ENCODE measurements around the gene ZNF761.
"Not testable (repeated sequence)": the region's sequence is repeated elsewhere in the genome, so short reads cannot be mapped to it uniquely, and the experiment has no call there.

Gene ZNF761

DNA sequence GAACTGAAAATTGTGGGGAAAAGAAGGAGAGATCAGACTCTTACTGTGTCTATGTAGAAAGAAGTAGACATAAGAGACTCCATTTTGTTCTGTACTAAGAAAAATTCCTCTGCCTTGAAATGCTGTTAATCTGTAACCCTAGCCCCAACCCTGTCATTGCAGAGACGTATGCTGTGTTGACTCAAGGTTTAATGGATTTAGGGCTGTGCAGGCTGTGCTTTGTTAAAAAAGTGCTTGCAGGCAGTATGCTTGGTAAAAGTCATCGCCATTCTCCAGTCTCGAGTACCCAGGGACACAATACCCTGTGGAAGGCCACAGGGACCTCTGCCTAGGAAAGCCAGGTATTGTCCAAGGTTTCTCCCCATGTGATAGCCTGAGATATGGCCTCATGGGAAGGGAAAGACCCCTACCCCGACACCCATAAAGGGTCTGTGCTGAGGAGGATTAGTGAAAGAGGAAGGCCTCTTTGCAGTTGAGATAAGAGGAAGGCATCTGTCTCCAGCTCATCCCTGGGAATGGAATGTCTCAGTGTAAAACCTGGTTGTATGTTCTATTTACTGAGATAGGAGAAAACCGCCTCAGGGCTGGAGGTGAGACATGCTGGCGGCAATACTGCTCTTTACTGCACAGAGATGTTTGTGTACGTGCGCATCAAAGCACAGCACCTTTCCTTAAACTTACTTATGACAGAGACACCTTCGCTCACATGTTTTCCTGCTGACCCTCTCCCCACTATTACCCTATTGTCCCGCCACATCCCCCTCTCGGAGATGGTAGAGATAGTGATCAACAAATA lies 11.1 kb upstream of the ZNF761 start:
- H3K36me3 Mint-ChIP-seq (ENCODE audit: insufficient read depth); DNase-seq (ENCODE audit: low spot score in 2 of 2); H3K27me3 Mint-ChIP-seq; H3K9me3 Mint-ChIP-seq; H3K4me1 Mint-ChIP-seq; H3K27ac Mint-ChIP-seq (ENCODE audit: low read depth); H3K4me3 Mint-ChIP-seq; ATAC-seq (replicated peaks; ENCODE audit: extremely low read depth, poor library complexity, severe bottlenecking): not testable (repeated sequence)

DNA sequence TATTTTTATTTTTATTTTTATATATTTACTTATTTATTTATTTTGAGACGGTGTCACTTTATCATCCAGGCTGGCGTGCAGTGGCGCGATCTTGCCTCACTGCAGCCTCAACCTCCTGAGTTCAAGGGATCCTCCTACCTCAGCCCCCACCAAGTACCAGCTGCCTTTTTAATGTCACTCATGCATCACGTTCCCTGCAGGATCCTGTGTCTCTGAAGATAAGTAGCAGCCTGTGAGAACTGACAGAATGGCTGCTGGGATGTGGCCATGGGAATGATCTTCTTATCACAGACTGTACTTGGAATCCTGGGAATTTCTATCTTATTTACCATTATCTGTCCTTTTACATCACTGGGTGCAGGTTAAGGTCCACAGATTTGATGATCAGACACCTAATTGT lies 9.2 kb upstream of the ZNF761 start:
- DNase-seq (ENCODE audit: low spot score in 2 of 2) (no peak), ATAC-seq (replicated peaks; ENCODE audit: extremely low read depth, poor library complexity, severe bottlenecking) (no peak)
- no peaks in the 10 kb centered on the region for H3K4me1 Mint-ChIP-seq
- no peak overlapping the region for H3K27ac Mint-ChIP-seq (ENCODE audit: low read depth)
- no peak overlapping the region for H3K4me3 Mint-ChIP-seq
- no peaks in the 10 kb centered on the region for H3K36me3 Mint-ChIP-seq (ENCODE audit: insufficient read depth)
- no peaks in the 10 kb centered on the region for H3K9me3 Mint-ChIP-seq
- no peaks in the 10 kb centered on the region for H3K27me3 Mint-ChIP-seq

DNA sequence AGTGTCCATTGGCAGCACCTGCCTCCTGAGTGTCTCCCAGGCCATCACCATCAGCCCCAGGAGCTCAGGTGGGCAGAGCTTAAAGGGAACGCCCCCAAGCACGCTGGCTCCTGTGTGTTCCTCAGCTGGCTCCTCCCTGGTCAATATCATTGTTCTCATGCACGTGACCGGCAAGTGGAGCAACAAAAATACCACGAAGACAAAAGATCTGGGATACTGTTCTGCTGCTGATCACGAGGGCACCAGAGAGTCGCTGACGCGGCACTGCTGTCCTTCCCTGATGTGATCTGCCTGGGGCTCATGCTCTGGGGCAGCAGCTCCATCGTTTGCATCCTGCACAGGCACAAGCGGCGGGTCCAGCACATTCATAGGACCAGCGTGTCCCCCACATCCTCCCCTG lies 8.7 kb upstream of the ZNF761 start:
- not testable (repeated sequence) for H3K4me1 Mint-ChIP-seq; H3K27me3 Mint-ChIP-seq; H3K36me3 Mint-ChIP-seq (ENCODE audit: insufficient read depth); ATAC-seq (replicated peaks; ENCODE audit: extremely low read depth, poor library complexity, severe bottlenecking); DNase-seq (ENCODE audit: low spot score in 2 of 2); H3K27ac Mint-ChIP-seq (ENCODE audit: low read depth); H3K4me3 Mint-ChIP-seq; H3K9me3 Mint-ChIP-seq

DNA sequence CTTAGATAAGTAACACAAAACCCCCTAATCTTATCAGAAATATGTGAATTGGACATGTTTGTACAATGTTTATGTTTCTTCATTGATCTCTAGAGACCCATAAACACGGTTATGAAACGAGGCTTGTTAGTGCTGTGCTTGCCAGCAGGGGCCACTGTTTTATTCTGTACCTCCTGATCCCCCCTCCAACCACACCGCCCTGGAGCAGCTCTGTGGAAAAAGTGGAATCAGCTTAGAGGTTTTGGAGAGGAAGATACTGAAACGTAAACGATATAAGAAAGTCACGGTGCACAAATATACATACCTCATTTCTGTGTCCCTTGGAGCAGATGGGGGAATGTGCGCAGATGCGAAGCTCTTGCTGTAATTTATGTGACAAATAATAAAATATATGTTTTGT lies 8.1 kb upstream of the ZNF761 start:
- not testable (repeated sequence) for H3K9me3 Mint-ChIP-seq; H3K36me3 Mint-ChIP-seq (ENCODE audit: insufficient read depth); H3K27ac Mint-ChIP-seq (ENCODE audit: low read depth); ATAC-seq (replicated peaks; ENCODE audit: extremely low read depth, poor library complexity, severe bottlenecking); H3K4me3 Mint-ChIP-seq; H3K4me1 Mint-ChIP-seq; DNase-seq (ENCODE audit: low spot score in 2 of 2); H3K27me3 Mint-ChIP-seq

DNA sequence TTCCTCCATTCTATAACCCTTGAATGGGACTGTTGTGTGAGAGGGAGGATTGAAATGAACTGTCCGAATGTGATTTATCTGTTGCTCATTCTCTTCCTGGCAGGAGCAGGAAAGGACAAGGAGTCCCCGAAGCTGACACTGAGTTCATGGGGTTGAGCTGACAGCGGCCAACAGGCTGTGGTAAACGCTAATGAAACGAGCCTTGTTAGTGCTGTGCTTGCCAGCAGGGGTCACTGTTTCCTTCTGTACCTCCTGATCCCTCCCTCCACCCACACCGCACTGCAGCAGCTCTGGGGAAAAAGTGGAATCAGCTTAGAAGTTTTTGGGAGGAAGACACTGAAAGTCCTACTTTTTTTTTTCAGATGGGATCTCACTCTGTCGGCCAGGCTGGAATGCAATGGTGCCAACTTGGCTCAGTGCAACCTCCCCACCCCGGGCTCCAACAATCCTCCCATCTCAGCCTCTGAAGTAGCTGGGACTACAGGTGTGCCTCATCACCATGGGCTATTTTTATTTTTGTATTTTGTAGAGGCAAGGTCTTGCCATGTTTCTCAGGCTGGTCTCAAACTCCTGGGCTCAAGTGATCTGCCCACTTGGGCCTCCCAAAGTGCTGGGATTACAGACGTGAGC lies 6.7 kb upstream of the ZNF761 start:
- Mint-ChIP-seq H3K4me3 (no peak overlapping the region), H3K27me3 (no peaks in the 10 kb centered on the region), H3K36me3 (ENCODE audit: insufficient read depth) (no peaks in the 10 kb centered on the region), H3K9me3 (no peaks in the 10 kb centered on the region), H3K4me1 (no peaks in the 10 kb centered on the region), H3K27ac (ENCODE audit: low read depth) (no peak overlapping the region)
- DNase-seq (ENCODE audit: low spot score in 2 of 2) (peak; percentile 34 to 53), ATAC-seq (replicated peaks; ENCODE audit: extremely low read depth, poor library complexity, severe bottlenecking) (peak; percentile 77)

DNA sequence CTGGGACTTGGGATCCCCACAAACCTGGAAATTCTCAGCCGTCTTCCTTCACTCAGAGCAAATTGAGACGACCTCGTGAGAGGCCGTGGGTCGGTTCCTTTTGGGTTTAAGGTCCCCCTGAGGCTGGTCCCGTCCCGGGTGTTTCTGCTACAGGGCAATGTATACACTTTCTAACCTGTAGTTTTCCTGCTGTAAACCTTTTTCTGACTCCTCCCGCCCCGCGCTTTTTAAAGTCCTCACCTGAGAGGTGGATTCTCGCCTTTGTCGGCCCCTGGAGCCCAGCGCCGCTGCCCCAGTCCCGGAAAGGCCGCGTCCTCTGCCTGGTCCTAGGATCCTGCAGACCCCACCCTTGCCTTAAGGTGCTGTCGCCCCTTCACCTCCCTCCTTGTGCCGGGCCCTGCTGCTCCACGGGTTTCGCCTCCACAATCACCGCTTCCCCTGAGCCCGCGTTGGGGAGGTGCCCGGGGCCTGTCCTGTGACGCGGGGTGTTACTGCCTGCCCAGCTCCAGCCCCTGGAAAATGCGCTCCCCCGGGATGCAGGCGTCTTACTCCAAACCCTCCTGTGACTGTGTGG lies 391 bp downstream of the ZNF761 start:
- Mint-ChIP-seq H3K27ac (ENCODE audit: low read depth) (peak overlapping the region; percentile 77), H3K4me3 (peak overlapping the region; percentile 87), H3K9me3 (no peaks in the 10 kb centered on the region), H3K4me1 (peaks cover 32% of the 10 kb centered on the region), H3K27me3 (no peaks in the 10 kb centered on the region), H3K36me3 (ENCODE audit: insufficient read depth) (peaks cover 22% of the 10 kb centered on the region)
- peak; percentile 56 for ATAC-seq (replicated peaks; ENCODE audit: extremely low read depth, poor library complexity, severe bottlenecking)
- DNase-seq (ENCODE audit: low spot score in 2 of 2): no peak

DNA sequence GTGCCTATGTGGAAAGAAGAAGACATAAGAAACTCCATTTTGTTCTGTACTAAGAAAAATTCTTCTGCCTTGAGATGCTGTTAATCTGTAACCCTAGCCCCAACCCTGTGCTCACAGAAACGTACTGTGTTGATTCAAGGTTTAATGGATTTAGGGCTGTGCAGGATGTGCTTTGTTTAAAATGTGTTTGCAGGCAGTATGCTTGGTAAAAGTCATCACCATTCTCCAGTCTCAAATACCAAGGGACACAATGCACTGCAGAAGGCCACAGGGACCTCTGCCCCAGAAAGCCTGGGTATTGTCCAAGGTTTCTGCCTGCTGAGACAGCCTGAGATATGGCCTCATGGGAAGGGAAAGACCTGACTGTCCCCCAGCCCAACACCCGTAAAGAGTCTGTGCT lies 12.0 kb downstream of the ZNF761 start:
- H3K9me3 Mint-ChIP-seq: peaks cover 29% of the 10 kb centered on the region
- H3K27ac Mint-ChIP-seq (ENCODE audit: low read depth); DNase-seq (ENCODE audit: low spot score in 2 of 2); H3K27me3 Mint-ChIP-seq; H3K4me3 Mint-ChIP-seq; H3K4me1 Mint-ChIP-seq; ATAC-seq (replicated peaks; ENCODE audit: extremely low read depth, poor library complexity, severe bottlenecking): not testable (repeated sequence)
- H3K36me3 Mint-ChIP-seq (ENCODE audit: insufficient read depth): peaks cover 23% of the 10 kb centered on the region

DNA sequence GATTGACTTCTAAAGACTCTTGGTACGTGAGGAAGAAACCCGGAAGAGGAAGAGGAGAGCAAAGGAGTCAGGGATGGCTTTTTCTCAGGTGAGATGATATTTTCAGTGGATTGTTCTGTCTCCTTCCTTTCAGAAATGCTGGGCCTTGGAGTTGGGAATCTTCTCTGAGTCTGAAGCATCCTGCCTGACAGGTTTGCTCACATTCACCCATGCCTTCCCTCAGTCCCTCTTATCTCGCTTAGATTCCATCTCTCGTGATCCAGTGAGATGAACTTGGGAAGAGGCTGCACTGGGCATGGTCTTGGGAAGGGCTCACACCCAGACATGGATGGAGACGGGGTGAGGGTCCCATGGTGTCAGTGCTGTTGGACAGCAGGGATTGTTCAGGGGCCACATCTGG lies 15.4 kb downstream of the ZNF761 start:
- H3K4me1 Mint-ChIP-seq; DNase-seq (ENCODE audit: low spot score in 2 of 2); ATAC-seq (replicated peaks; ENCODE audit: extremely low read depth, poor library complexity, severe bottlenecking); H3K4me3 Mint-ChIP-seq; H3K27ac Mint-ChIP-seq (ENCODE audit: low read depth); H3K27me3 Mint-ChIP-seq: not testable (repeated sequence)
- H3K36me3 Mint-ChIP-seq (ENCODE audit: insufficient read depth): peaks cover 30% of the 10 kb centered on the region
- peaks cover 23% of the 10 kb centered on the region for H3K9me3 Mint-ChIP-seq

DNA sequence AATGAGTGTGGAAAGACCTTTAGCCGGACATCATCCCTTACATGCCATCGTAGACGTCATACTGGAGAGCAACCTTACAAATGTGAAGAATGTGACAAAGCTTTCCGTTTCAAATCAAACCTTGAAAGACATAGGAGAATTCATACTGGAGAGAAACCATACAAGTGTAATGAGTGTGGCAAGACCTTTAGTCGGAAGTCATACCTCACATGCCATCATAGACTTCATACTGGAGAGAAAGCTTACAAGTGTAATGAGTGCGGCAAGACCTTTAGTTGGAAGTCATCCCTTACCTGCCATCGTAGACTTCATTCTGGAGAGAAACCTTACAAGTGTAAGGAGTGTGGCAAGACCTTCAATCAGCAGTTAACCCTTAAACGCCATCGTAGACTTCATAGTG lies 24.0 kb downstream of the ZNF761 start:
- Mint-ChIP-seq H3K9me3 (peaks cover 37% of the 10 kb centered on the region), H3K4me3 (no peak overlapping the region), H3K4me1 (no peaks in the 10 kb centered on the region), H3K36me3 (ENCODE audit: insufficient read depth) (peaks cover 31% of the 10 kb centered on the region), H3K27me3 (no peaks in the 10 kb centered on the region), H3K27ac (ENCODE audit: low read depth) (no peak overlapping the region)
- DNase-seq (ENCODE audit: low spot score in 2 of 2): no peak
- ATAC-seq (replicated peaks; ENCODE audit: extremely low read depth, poor library complexity, severe bottlenecking): no peak

DNA sequence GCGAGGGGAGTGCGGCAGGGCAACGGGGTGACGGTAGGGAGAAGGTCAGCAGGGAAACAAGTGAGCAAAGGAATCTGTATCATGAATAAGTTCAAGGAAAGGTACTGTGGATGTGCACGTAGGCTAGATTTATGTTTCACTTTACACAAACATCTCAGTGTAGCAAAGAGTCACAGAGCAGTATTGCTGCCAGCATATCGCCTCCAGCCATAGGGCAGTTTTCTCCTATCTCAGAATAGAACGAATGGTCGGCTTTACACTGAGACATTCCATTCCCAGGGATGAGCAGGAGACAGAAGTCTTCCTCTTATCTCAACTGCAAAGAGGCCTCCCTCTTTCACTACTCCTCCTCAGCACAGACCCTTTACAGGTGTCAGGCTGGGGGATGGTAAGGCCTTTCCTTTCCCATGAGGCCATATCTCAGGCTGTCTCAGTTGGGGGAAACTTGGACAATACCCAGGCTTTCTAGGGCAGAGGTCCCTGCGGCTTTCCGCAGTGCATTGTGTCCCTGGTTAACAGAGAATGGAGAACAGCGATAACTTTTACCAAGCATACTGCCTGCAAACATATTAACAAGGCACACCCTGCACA lies 28.4 kb downstream of the ZNF761 start:
- Mint-ChIP-seq H3K9me3 (peaks cover 52% of the 10 kb centered on the region), H3K27me3 (peaks cover 12% of the 10 kb centered on the region)
- not testable (repeated sequence) for H3K36me3 Mint-ChIP-seq (ENCODE audit: insufficient read depth)

DNA sequence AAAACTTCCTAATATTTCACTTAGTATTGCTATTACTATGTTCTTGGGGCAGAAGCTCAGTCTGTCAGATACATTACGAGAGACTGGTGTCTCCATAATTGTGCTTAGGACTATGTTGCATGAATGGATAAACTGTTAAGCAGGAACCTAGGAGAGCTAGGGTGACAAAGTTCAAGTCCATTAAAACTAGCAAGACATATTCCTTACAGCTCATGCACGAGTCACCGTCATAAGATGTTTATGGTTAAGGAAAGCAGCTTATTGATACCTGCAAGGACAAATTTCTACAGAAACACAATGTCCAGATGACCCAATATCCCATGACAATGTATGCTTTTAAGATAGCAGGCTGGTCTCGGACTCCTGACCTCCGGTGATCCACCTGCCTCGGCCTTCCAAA lies 30.1 kb downstream of the ZNF761 start:
- Mint-ChIP-seq H3K36me3 (ENCODE audit: insufficient read depth) (peaks cover 1% of the 10 kb centered on the region), H3K4me1 (no peaks in the 10 kb centered on the region), H3K4me3 (no peak overlapping the region), H3K27me3 (peaks cover 12% of the 10 kb centered on the region), H3K27ac (ENCODE audit: low read depth) (no peak overlapping the region), H3K9me3 (peaks cover 35% of the 10 kb centered on the region)
- no peak for DNase-seq (ENCODE audit: low spot score in 2 of 2)
- no peak for ATAC-seq (replicated peaks; ENCODE audit: extremely low read depth, poor library complexity, severe bottlenecking)

More for the DNA sequence above, 28.4 kb downstream of the ZNF761 start:
- H3K4me1 Mint-ChIP-seq; H3K27ac Mint-ChIP-seq (ENCODE audit: low read depth); DNase-seq (ENCODE audit: low spot score in 2 of 2); ATAC-seq (replicated peaks; ENCODE audit: extremely low read depth, poor library complexity, severe bottlenecking); H3K4me3 Mint-ChIP-seq: not testable (repeated sequence)

DNA sequence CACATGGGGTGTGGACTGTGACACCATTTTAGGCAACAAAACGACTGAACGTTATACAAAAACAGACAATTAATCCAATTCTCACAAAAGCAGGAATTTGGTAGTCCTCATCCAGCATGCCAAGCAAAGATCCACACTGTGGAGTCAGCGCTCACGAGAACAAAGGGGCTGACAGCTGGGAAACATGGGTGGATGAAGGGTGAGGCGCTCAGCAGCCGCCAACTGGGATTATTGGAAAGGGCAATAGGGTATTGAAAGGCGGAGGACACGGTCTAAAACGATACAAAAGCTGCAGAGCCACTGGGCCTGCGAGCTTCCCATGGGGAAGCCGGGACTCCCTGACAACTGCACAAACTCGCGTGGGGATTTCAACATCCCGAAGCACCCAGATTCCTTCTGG lies 31.1 kb downstream of the ZNF761 start:
- H3K9me3 Mint-ChIP-seq: peaks cover 30% of the 10 kb centered on the region
- ATAC-seq (replicated peaks; ENCODE audit: extremely low read depth, poor library complexity, severe bottlenecking): no peak
- DNase-seq (ENCODE audit: low spot score in 2 of 2): no peak
- no peaks in the 10 kb centered on the region for H3K4me1 Mint-ChIP-seq
- no peak overlapping the region for H3K4me3 Mint-ChIP-seq
- no peak overlapping the region for H3K27ac Mint-ChIP-seq (ENCODE audit: low read depth)
- peaks cover 12% of the 10 kb centered on the region for H3K27me3 Mint-ChIP-seq
- H3K36me3 Mint-ChIP-seq (ENCODE audit: insufficient read depth): peaks cover 4% of the 10 kb centered on the region

DNA sequence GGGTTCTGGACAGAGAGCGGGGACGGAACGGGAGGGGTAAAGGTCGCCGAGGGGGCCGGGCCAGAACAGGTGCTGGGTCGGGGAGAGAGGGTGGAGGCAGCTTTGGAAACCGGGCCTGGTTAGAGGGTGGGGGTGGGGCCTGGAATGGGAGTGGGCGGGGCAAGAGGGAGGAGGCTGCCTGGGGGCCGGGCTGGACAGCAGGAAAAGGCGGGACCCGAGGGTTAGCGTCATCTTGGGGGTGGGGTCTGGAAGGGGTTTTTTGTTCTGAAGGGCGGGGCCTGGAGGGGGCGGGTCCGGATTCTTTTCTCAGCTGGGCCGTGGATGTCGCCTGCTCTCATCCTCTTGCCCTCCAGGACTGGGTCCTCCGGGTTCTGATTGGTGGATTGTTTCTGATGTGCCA lies 31.5 kb downstream of the ZNF761 start:
- peaks cover 4% of the 10 kb centered on the region for H3K4me1 Mint-ChIP-seq
- DNase-seq (ENCODE audit: low spot score in 2 of 2) (no peak), ATAC-seq (replicated peaks; ENCODE audit: extremely low read depth, poor library complexity, severe bottlenecking) (no peak)
- H3K27ac Mint-ChIP-seq (ENCODE audit: low read depth): no peak overlapping the region
- peaks cover 4% of the 10 kb centered on the region for H3K36me3 Mint-ChIP-seq (ENCODE audit: insufficient read depth)
- no peak overlapping the region for H3K4me3 Mint-ChIP-seq
- peaks cover 12% of the 10 kb centered on the region for H3K27me3 Mint-ChIP-seq
- H3K9me3 Mint-ChIP-seq: peaks cover 30% of the 10 kb centered on the region

Data from central memory CD8-positive, alpha-beta T cell (primary cell).